HepG2 (cell line): Measurements from ENCODE around the gene CNTN4. TPM values are rescaled to one million over a fixed set of nuclear protein-coding genes. Genes with fewer than 3 reads are reported as not detected.

Source experiments
- ATAC-seq: fragments of 200-7000 bp; cut with Tn5 transposase; 3 replicates; pipeline ENCODE4 v1.9.1; 2020; ENCODE audit warnings: mild to moderate bottlenecking, moderate library complexity
- BruUV-seq: library from RNA; stranded (reverse); fragments of 400-500 nt; replicated peaks from 2 replicates; lab custom pipeline; 2021; lab: Mats Ljungman, UMichigan
- CTCF ChIA-PET: fragments of 300-600 bp; formaldehyde crosslinking; extraction: SDS; loops from one replicate; lab custom pipeline; 2021; ENCODE audit warnings: low total read pairs, inconsistent platforms, low intra/inter-chr PET ratio; lab: Yijun Ruan, JAX
- POLR2A ChIA-PET: fragments of 350-600 bp; sonication (Branson Sonifier 250); formaldehyde crosslinking; loops from one replicate; lab custom pipeline; 2020; ENCODE audit warnings: antibody characterized with exemption, inconsistent platforms; lab: Yijun Ruan, JAX
- DNase-seq: peaks from one replicate; pipeline ENCODE4 v3.0.0-alpha.2; 2015; ENCODE audit warnings: low spot score
- FAIRE-seq: peaks from 3 replicates; lab custom pipeline; 2011; peaks lifted over from hg19 to GRCh38; lab: Jason Lieb, UNC
- H2AFZ ChIP-seq: one replicate; pipeline ENCODE4 v1.6.1; 2011; ENCODE audit warnings: low read length, inconsistent platforms
- H3K27ac ChIP-seq: fragments of 300-600 bp; 3 replicates; pipeline ENCODE4 v1.8.0; 2011; ENCODE audit warnings: mixed run types, mild to moderate bottlenecking, mixed read lengths, low read length, inconsistent platforms; ENCODE audit not compliant: insufficient read depth; ENCODE audit errors: extremely low read length
- H3K27me3 ChIP-seq, 2 experiments: fragments of 200-600 bp in 1 of 2; 2 replicates in 1 of 2; 3 replicates in 1 of 2; pipeline versions ENCODE4 v1.6.0 to v1.8.0; 2011; ENCODE audit warnings: low read length in 2 of 2, mild to moderate bottlenecking in 2 of 2, moderate library complexity in 2 of 2, inconsistent platforms in 1 of 2; ENCODE audit not compliant: insufficient read depth in 2 of 2, control insufficient read depth in 1 of 2
- H3K36me3 ChIP-seq, 2 experiments: fragments of 200-600 bp in 1 of 2; replicated peaks in 1 of 2; 2 replicates in 1 of 2; 3 replicates in 1 of 2; pipeline versions ENCODE4 v1.5.1 to v1.8.0; 2011; ENCODE audit warnings: low read length in 2 of 2, inconsistent platforms in 1 of 2; ENCODE audit not compliant: insufficient read depth in 2 of 2, control insufficient read depth in 1 of 2
- H3K4me1 ChIP-seq: 2 replicates; pipeline ENCODE4 v1.5.1; 2012; ENCODE audit warnings: low read length, inconsistent platforms; ENCODE audit not compliant: insufficient read depth
- H3K4me2 ChIP-seq: 2 replicates; pipeline ENCODE4 v1.6.0; 2011; ENCODE audit warnings: low read depth, low read length, inconsistent platforms
- H3K4me3 ChIP-seq, 3 experiments: fragments of 200-600 bp in 1 of 3; sonication (generic), shearing (Covaris generic) in 1 of 3; replicated peaks in 1 of 3; 2 replicates each; pipeline ENCODE4 v1.5.1; 2011 to 2016; ENCODE audit warnings: low read length in 3 of 3, inconsistent platforms in 2 of 3, low read depth in 2 of 3, mild to moderate bottlenecking in 2 of 3, control low read depth in 1 of 3, mixed read lengths in 1 of 3; ENCODE audit not compliant: insufficient read depth in 1 of 3
- H3K79me2 ChIP-seq: one replicate; pipeline ENCODE4 v1.6.1; 2011; ENCODE audit warnings: low read length, inconsistent platforms; ENCODE audit not compliant: insufficient read depth
- H3K9ac ChIP-seq: 2 replicates; pipeline ENCODE4 v1.6.0; 2011; ENCODE audit warnings: mild to moderate bottlenecking, low read depth, low read length, inconsistent platforms; ENCODE audit not compliant: insufficient read depth
- H3K9me3 ChIP-seq: 2 replicates; pipeline ENCODE4 v1.5.1; 2012; ENCODE audit warnings: mild to moderate bottlenecking, low read length
- H4K20me1 ChIP-seq: 2 replicates; pipeline ENCODE4 v1.6.0; 2011; ENCODE audit warnings: inconsistent platforms, mild to moderate bottlenecking, low read length, moderate library complexity; ENCODE audit not compliant: insufficient read depth
- BCL3 ChIP-seq: sonication (generic); formaldehyde crosslinking; IDR thresholded peaks from 2 replicates; pipeline ENCODE4 v1.5.1; 2020; ENCODE audit warnings: mild to moderate bottlenecking, missing genetic modification reagents, moderate library complexity
- BORCS8-MEF2B ChIP-seq: sonication (generic); formaldehyde crosslinking; IDR thresholded peaks from 2 replicates; pipeline ENCODE4 v1.8.0; 2022; ENCODE audit warnings: mild to moderate bottlenecking, missing genetic modification reagents
- EEA1 ChIP-seq: sonication (generic); formaldehyde crosslinking; IDR thresholded peaks from 2 replicates; pipeline ENCODE4 v1.5.1; 2020; ENCODE audit warnings: mild to moderate bottlenecking, missing genetic modification reagents, borderline replicate concordance
- HOXD1 ChIP-seq: sonication (generic); formaldehyde crosslinking; IDR thresholded peaks from 2 replicates; pipeline ENCODE4 v1.5.0; 2020; ENCODE audit warnings: missing genetic modification reagents
- NFATC3 ChIP-seq: sonication (generic); formaldehyde crosslinking; IDR thresholded peaks from 2 replicates; pipeline ENCODE4 v1.5.1; 2020; ENCODE audit warnings: mild to moderate bottlenecking, missing genetic modification reagents
- PLSCR1 ChIP-seq: sonication (generic); formaldehyde crosslinking; IDR thresholded peaks from 2 replicates; pipeline ENCODE4 v1.5.0; 2020; ENCODE audit warnings: missing genetic modification reagents, mild to moderate bottlenecking, borderline replicate concordance
- RBM22 ChIP-seq: fragments of 200-400 bp; formaldehyde crosslinking; optimal IDR thresholded peaks from 2 replicates; pipeline ENCODE3; 2017; ENCODE audit warnings: mild to moderate bottlenecking, low read length, moderate library complexity
- SIN3B ChIP-seq: fragments of 150-350 bp; IDR thresholded peaks from 2 replicates; pipeline ENCODE4 v1.6.1; 2014; ENCODE audit warnings: low read length
- ZNF274 ChIP-seq: sonication (generic); formaldehyde crosslinking; IDR thresholded peaks from 2 replicates; pipeline ENCODE4 v1.5.1; 2020; ENCODE audit warnings: mild to moderate bottlenecking, missing genetic modification reagents
- ZNF547 ChIP-seq: sonication (generic); formaldehyde crosslinking; IDR thresholded peaks from 2 replicates; pipeline ENCODE4 v1.5.1; 2020; ENCODE audit warnings: mild to moderate bottlenecking, missing genetic modification reagents
- ZNF572 ChIP-seq: sonication (generic); formaldehyde crosslinking; IDR thresholded peaks from 2 replicates; pipeline ENCODE4 v1.5.1; 2020; ENCODE audit warnings: mild to moderate bottlenecking, missing genetic modification reagents
- ZNF652 ChIP-seq: IDR thresholded peaks from 2 replicates; pipeline ENCODE4 v1.6.1; 2016; ENCODE audit warnings: low read depth, borderline replicate concordance
- ZNF792 ChIP-seq: IDR thresholded peaks from 2 replicates; pipeline ENCODE4 v1.6.1; 2016
- WGBS: methylation state at CpG from one replicate; pipeline ENCODE4 v1.1.6; 2017; ENCODE audit warnings: low lambda C conversion rate; 5-methylcytosine and 5-hydroxymethylcytosine counted together
- in situ Hi-C: cut with HindIII; loops from 2 replicates; pipeline ENCODE4 v1.10.0; 2017; ENCODE audit warnings: low pct_unique_long_range_greater_than_20kb; ENCODE audit not compliant: extremely low pct_ligation_motif_present
- intact Hi-C: fragments of 100-400 bp; cut with micrococcal nuclease; formaldehyde crosslinking; loops from one replicate; pipeline ENCODE4 v1.10.0; 2022; ENCODE audit not compliant: unreplicated experiment
- polyA plus RNA-seq, 8 experiments: library from polyadenylated mRNA; depleted of rRNA in 3 of 8; stranded (reverse) in 7 of 8; unstranded in 1 of 8; fragments of >200 nt; fragmentation: Illumina TruSeq in 4 of 8; extraction: Trizol in 4 of 8; gene quantifications; 2 replicates each; pipeline versions ENCODE4 v1.2.1 to v1.2.3, GENCODE V29; 2011 to 2016; ENCODE audit warnings: low read depth in 4 of 8, missing spikeins in 1 of 8, mixed read lengths in 1 of 8; ENCODE audit not compliant: insufficient read depth in 1 of 8
- total RNA-seq, 5 experiments: library from RNA; depleted of rRNA; stranded (reverse); fragments of >200 nt; fragmentation: Illumina TruSeq; extraction: Trizol; gene quantifications; 2 replicates each; pipeline ENCODE4 v1.2.3, GENCODE V29; 2016; ENCODE audit warnings: low read depth in 1 of 5

The CNTN4 gene
- total and polyA plus RNA-seq, 2 of the 13 experiments (the other 11 are each of a cell fraction or from before 2014, with no cell fraction given) = 0.01 to 0.13 TPM

- intact Hi-C loops (no loop called here), in situ Hi-C loops (no loop called here)
- ChIA-PET CTCF (no interaction called here), POLR2A (no interaction called here)
- no peaks in the 10 kb centered on the region for H4K20me1 ChIP-seq
- H3K27ac ChIP-seq = no peak overlapping the region
- no peak overlapping the region for H2AFZ ChIP-seq
- no peaks in the 10 kb centered on the region for H3K9me3 ChIP-seq
- no peak for DNase-seq
- no peak for ATAC-seq
- no peaks in the 10 kb centered on the region for H3K79me2 ChIP-seq
- 33% methylated on average over 4 of the region's 6 CpGs for WGBS
- no peaks in the 10 kb centered on the region for H3K4me1 ChIP-seq
- H3K4me3 ChIP-seq = no peak overlapping the region
- no peak overlapping the region for H3K4me2 ChIP-seq
- FAIRE-seq = no peak
- H3K9ac ChIP-seq = no peak overlapping the region
- BruUV-seq = no TSS peak
- H3K36me3 ChIP-seq = no peaks in the 10 kb centered on the region
- no peaks in the 10 kb centered on the region for H3K27me3 ChIP-seq
- TF ChIP-seq NFATC3 (CRISPR knock-in tag) = no peak
- no peak for TF ChIP-seq ZNF652
- no peak for TF ChIP-seq ZNF274 (CRISPR knock-in tag)
- TF ChIP-seq BORCS8-MEF2B = no peak
- TF ChIP-seq HOXD1 (CRISPR knock-in tag) = no peak
- no peak for TF ChIP-seq ZNF792 (CRISPR knock-in tag)
- no peak for TF ChIP-seq ZNF547 (CRISPR knock-in tag)
- no peak for TF ChIP-seq ZNF572 (CRISPR knock-in tag)
- no peak for TF ChIP-seq PLSCR1 (CRISPR knock-in tag)
- TF ChIP-seq BCL3 = no peak
- TF ChIP-seq EEA1 (CRISPR knock-in tag) = no peak
- TF ChIP-seq SIN3B = no peak
- no peak for TF ChIP-seq RBM22
Measured at GRCh38 chr3:2452249-2452648, 353.6 kb downstream of the CNTN4 start.
